Osteoblast (primary cell): Measurements from ENCODE around the gene TMPRSS13. TPM values are rescaled to one million over a fixed set of nuclear protein-coding genes. Genes with fewer than 3 reads are reported as not detected.

Experiments used
- DNase-seq: peaks from one replicate; pipeline ENCODE4 v3.0.0; 2011; ENCODE audit warnings: low spot score, mixed read lengths; ENCODE audit not compliant: insufficient read length; ENCODE audit errors: missing footprints
- H2AFZ ChIP-seq: 2 replicates; pipeline ENCODE4 v1.6.0; 2011; ENCODE audit warnings: mild to moderate bottlenecking, low read length
- H3K27ac ChIP-seq: 2 replicates; pipeline ENCODE4 v1.5.1; 2011; ENCODE audit warnings: mild to moderate bottlenecking, low read depth, low read length, moderate library complexity
- H3K27me3 ChIP-seq: 2 replicates; pipeline ENCODE4 v1.6.0; 2012; ENCODE audit warnings: mild to moderate bottlenecking, control low read depth, inconsistent platforms, low read length, moderate library complexity; ENCODE audit not compliant: insufficient read depth
- H3K36me3 ChIP-seq: 2 replicates; pipeline ENCODE4 v1.5.1; 2011; ENCODE audit warnings: mild to moderate bottlenecking, low read length, control low read depth, moderate library complexity; ENCODE audit not compliant: insufficient read depth
- H3K4me1 ChIP-seq: 2 replicates; pipeline ENCODE4 v1.5.1; 2011; ENCODE audit warnings: mild to moderate bottlenecking, low read length, control low read depth, moderate library complexity; ENCODE audit not compliant: insufficient read depth
- H3K4me2 ChIP-seq: 2 replicates; pipeline ENCODE4 v1.6.0; 2011; ENCODE audit warnings: mild to moderate bottlenecking, low read length; ENCODE audit not compliant: insufficient read depth
- H3K4me3 ChIP-seq: fragments of 200-600 bp; sonication (generic); 3 replicates; pipeline ENCODE4 v1.5.1; 2012; ENCODE audit warnings: mild to moderate bottlenecking, low read length, inconsistent platforms; ENCODE audit not compliant: insufficient read depth
- H3K79me2 ChIP-seq: 2 replicates; pipeline ENCODE4 v1.6.0; 2012; ENCODE audit warnings: mild to moderate bottlenecking, low read length, control low read depth, inconsistent platforms; ENCODE audit not compliant: insufficient read depth
- H3K9me3 ChIP-seq: 2 replicates; pipeline ENCODE4 v1.5.1; 2011; ENCODE audit warnings: low read depth, low read length, control low read depth
- H4K20me1 ChIP-seq: 2 replicates; pipeline ENCODE4 v1.6.0; 2012; ENCODE audit warnings: mild to moderate bottlenecking, low read length, control low read depth; ENCODE audit not compliant: insufficient read depth
- total RNA-seq: library from RNA; depleted of rRNA; stranded (reverse); fragments of >200 nt; gene quantifications from 2 replicates; pipeline ENCODE4 v1.2.3, GENCODE V29; 2012
- TF ChIP-seq, protein P1 (sequence below): IDR thresholded peaks from 2 replicates; pipeline ENCODE4 v1.5.1; 2011; ENCODE audit warnings: mild to moderate bottlenecking, low read depth, low read length, moderate library complexity; ENCODE audit errors: extremely low read depth

TMPRSS13 gene
- total RNA-seq, 1 donor: not detected

DNA sequence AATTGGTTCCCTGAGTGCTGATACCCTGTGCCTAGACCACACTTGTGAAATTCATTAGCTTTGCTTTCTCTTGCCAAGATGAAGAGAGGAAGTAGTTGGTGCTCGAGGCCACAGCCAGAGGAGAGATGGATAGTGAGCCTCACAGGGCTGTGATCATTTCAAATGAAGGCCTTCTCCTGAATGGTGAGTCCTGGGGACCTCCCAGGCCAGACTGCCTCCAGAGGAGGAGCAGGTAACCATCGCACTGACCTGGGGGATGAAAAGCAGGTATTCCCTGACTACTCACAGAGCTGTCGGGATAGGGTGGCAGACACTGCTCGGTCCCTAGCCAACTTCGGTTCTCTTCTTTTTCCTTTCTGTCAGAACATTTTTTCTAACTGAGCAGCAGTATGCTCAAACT lies 48.0 kb downstream of the TMPRSS13 start:
- Histone ChIP-seq H3K27ac (no peak overlapping the region), H3K79me2 (no peaks in the 10 kb centered on the region), H3K4me3 (no peak overlapping the region), H3K4me1 (no peaks in the 10 kb centered on the region), H3K9me3 (no peaks in the 10 kb centered on the region), H4K20me1 (no peaks in the 10 kb centered on the region), H3K27me3 (peaks cover 20% of the 10 kb centered on the region), H2AFZ (no peak overlapping the region), H3K4me2 (no peak overlapping the region), H3K36me3 (no peaks in the 10 kb centered on the region)
- TF ChIP-seq, protein P1, sequence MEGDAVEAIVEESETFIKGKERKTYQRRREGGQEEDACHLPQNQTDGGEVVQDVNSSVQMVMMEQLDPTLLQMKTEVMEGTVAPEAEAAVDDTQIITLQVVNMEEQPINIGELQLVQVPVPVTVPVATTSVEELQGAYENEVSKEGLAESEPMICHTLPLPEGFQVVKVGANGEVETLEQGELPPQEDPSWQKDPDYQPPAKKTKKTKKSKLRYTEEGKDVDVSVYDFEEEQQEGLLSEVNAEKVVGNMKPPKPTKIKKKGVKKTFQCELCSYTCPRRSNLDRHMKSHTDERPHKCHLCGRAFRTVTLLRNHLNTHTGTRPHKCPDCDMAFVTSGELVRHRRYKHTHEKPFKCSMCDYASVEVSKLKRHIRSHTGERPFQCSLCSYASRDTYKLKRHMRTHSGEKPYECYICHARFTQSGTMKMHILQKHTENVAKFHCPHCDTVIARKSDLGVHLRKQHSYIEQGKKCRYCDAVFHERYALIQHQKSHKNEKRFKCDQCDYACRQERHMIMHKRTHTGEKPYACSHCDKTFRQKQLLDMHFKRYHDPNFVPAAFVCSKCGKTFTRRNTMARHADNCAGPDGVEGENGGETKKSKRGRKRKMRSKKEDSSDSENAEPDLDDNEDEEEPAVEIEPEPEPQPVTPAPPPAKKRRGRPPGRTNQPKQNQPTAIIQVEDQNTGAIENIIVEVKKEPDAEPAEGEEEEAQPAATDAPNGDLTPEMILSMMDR: no peak
- DNase-seq: no peak

DNA sequence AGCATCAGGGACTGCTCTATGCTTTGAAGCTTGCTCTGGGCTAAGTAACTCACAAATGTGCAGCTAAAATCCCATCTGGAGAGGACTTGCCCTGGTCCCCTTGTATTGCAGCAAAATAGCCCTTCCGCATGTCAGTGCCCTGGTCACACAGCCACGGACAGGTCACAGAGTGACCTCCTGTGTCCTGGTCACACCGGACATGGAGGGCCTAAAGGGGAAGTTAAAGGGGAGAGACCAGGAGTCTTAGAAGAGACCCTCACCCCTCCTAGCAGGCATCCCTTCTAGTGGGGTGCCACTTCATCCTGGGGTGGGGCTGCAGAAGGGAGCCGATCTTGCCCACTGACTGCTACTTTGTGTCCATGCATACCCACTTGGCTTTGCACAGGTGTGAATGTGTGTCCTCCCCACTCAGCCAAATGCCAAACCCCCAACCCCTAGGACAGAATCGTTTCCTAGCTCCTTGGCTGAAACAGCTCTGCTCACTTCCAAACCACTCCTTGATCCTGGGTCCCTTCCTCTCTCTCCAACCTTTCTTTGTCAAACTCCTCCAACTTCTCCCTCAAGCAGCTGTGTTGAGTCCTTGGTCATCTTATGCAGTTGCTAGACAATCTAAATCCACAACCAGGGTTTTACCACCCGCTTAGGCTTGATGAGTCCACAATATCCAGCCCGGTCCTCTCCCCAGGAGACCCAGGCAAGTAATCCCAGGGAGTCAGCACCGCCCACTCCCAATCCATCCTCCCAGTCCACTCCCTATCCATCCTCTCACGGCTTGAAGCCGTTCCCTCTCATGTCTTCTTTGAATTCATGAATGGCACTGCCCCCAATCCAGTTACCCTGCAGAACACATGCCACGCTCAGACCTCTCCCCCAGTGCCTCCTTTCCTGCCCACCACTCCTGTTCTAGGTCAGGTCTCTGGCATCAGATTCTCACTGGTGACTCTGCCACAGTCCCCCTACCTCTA lies 49.4 kb downstream of the TMPRSS13 start:
- no peaks in the 10 kb centered on the region for H3K4me1 ChIP-seq
- no peaks in the 10 kb centered on the region for H4K20me1 ChIP-seq
- no peaks in the 10 kb centered on the region for H3K9me3 ChIP-seq
- H3K79me2 ChIP-seq: no peaks in the 10 kb centered on the region
- H3K27ac ChIP-seq: no peak overlapping the region
- TF ChIP-seq, protein P1: no peak
- H3K36me3 ChIP-seq: no peaks in the 10 kb centered on the region
- H3K4me3 ChIP-seq: no peak overlapping the region
- DNase-seq: no peak
- peaks cover 31% of the 10 kb centered on the region for H3K27me3 ChIP-seq
- no peak overlapping the region for H3K4me2 ChIP-seq
- H2AFZ ChIP-seq: no peak overlapping the region

DNA sequence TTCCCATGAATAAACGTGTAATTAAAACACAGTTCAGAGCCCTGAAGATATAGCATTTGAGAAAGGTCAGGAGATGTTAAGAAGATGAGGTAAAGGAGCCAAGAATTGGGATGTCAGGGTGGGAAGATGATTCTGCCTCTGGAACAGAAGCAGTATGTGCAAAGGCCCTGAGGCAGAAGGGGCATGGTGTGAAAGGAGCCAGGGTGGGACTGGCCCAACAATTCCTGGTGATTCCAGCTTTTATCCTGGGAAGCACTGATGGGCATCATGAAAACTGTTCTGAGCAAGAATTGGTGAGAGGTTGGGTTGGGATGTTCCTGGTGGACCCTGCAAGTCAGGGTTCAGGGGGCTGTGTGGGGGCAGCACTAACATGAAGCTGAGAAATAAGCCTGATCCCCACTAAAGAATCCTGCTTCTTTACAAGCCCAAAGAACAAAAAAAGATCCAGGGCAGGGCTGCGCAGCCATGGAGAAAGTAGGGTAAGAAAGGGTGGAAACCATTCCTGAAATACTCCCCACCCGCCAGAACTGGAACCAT lies 50.2 kb downstream of the TMPRSS13 start:
- H3K27me3 ChIP-seq: peaks cover 37% of the 10 kb centered on the region
- H3K4me2 ChIP-seq: no peak overlapping the region
- H2AFZ ChIP-seq: no peak overlapping the region
- H3K9me3 ChIP-seq: no peaks in the 10 kb centered on the region
- no peaks in the 10 kb centered on the region for H3K4me1 ChIP-seq
- H3K79me2 ChIP-seq: no peaks in the 10 kb centered on the region
- no peak for DNase-seq
- no peaks in the 10 kb centered on the region for H4K20me1 ChIP-seq
- TF ChIP-seq, protein P1: no peak
- no peak overlapping the region for H3K27ac ChIP-seq
- H3K4me3 ChIP-seq: no peak overlapping the region
- no peaks in the 10 kb centered on the region for H3K36me3 ChIP-seq

DNA sequence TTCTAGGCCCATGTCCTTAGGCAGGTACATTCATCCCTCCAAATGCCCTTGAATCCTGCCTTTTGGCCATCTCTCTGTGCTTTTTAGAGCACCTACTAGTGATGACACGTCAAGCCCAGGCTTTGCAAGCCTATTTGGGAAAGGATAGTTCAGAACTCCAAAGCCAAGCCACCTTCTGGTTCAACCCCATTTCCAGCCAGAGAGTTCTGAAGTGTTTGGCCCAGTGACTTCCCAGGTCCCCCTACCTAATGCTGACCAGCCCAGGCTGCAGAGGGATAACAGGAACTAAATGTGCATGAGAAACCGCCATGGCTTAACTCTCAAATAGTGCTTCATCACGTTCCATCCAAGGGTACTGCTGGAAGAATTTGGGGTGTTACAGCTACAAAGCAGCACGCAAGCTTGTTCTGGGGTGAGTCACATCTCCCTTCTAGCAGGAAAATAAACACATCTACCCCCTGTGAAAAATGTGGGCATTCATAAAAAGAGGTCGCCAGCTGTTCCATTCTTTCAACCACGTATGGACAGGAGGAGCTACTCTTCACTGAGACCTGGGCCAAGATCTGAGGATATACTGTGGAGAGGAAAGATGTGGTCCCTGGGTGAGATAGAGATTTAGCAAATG lies 50.8 kb downstream of the TMPRSS13 start:
- TF ChIP-seq, protein P1: no peak
- no peaks in the 10 kb centered on the region for H4K20me1 ChIP-seq
- no peaks in the 10 kb centered on the region for H3K36me3 ChIP-seq
- H3K4me2 ChIP-seq: no peak overlapping the region
- peaks cover 41% of the 10 kb centered on the region for H3K27me3 ChIP-seq
- no peak for DNase-seq
- H3K27ac ChIP-seq: no peak overlapping the region
- no peaks in the 10 kb centered on the region for H3K79me2 ChIP-seq
- H3K4me1 ChIP-seq: no peaks in the 10 kb centered on the region
- H3K9me3 ChIP-seq: no peaks in the 10 kb centered on the region
- H3K4me3 ChIP-seq: no peak overlapping the region
- H2AFZ ChIP-seq: no peak overlapping the region
